BE2C (cell line): ENCODE results near the gene KDM2B.

Source experiments
- DNase-seq: peaks from one replicate; pipeline ENCODE4 v3.0.0-alpha.2; 2020
- H3K27me3 ChIP-seq: fragments of 250-450 bp; sonication (Bioruptor Pico); 2 replicates; pipeline ENCODE4 v1.5.1; 2020; ENCODE audit warnings: mild to moderate bottlenecking
- H3K36me3 ChIP-seq: fragments of 250-450 bp; sonication (Bioruptor Pico); 2 replicates; pipeline ENCODE4 v1.5.1; 2020; ENCODE audit warnings: mild to moderate bottlenecking
- H3K4me1 ChIP-seq: fragments of 250-450 bp; sonication (Bioruptor Pico); 2 replicates; pipeline ENCODE4 v1.5.1; 2020
- H3K4me3 ChIP-seq: 2 replicates; pipeline ENCODE4 v1.5.1; 2011; ENCODE audit warnings: low read depth, low read length
- H3K9me3 ChIP-seq: fragments of 250-450 bp; sonication (Bioruptor Pico); 2 replicates; pipeline ENCODE4 v1.5.1; 2020
- CTCF ChIP-seq: IDR thresholded peaks from 2 replicates; pipeline ENCODE4 v1.5.1; 2012; ENCODE audit warnings: mild to moderate bottlenecking, low read depth, low read length

The KDM2B gene

GRCh38 chr12:121538699-121539061 lies 42.1 kb downstream of the KDM2B start:
- TF ChIP-seq CTCF = no peak
- peaks cover under 1% of the 10 kb centered on the region; the same call in 1 of the 2 replicates for H3K36me3 ChIP-seq
- no peaks in the 10 kb centered on the region for H3K27me3 ChIP-seq
- H3K4me3 ChIP-seq = peak overlapping the region; percentile 50
- H3K4me1 ChIP-seq = no peaks in the 10 kb centered on the region
- no peak for DNase-seq
- H3K9me3 ChIP-seq = no peaks in the 10 kb centered on the region

GRCh38 chr12:121537814-121538698 lies 42.8 kb downstream of the KDM2B start:
- Histone ChIP-seq H3K27me3 (no peaks in the 10 kb centered on the region), H3K4me1 (no peaks in the 10 kb centered on the region), H3K4me3 (peak overlapping the region; percentile 66), H3K36me3 (peaks cover 3% of the 10 kb centered on the region; the same call in 1 of the 2 replicates), H3K9me3 (no peaks in the 10 kb centered on the region)
- DNase-seq = peak; percentile 30
- TF ChIP-seq CTCF = no peak

- no peak for TF ChIP-seq CTCF
- DNase-seq = peak; percentile 71
- Histone ChIP-seq H3K27me3 (no peaks in the 10 kb centered on the region), H3K4me1 (peaks cover 4% of the 10 kb centered on the region; the same call in 1 of the 2 replicates), H3K9me3 (no peaks in the 10 kb centered on the region), H3K36me3 (peaks cover 8% of the 10 kb centered on the region), H3K4me3 (peak overlapping the region; percentile 66)
Measured at GRCh38 chr12:121536899-121537813, 43.7 kb downstream of the KDM2B start.

GRCh38 chr12:121536054-121536898 lies 44.5 kb downstream of the KDM2B start:
- H3K9me3 ChIP-seq = no peaks in the 10 kb centered on the region
- H3K4me1 ChIP-seq = peaks cover 4% of the 10 kb centered on the region; the same call in 1 of the 2 replicates
- H3K36me3 ChIP-seq = peaks cover 9% of the 10 kb centered on the region
- H3K4me3 ChIP-seq = peak overlapping the region; percentile 66
- peak; percentile 95 for DNase-seq
- no peak for TF ChIP-seq CTCF
- H3K27me3 ChIP-seq = no peaks in the 10 kb centered on the region

GRCh38 chr12:121535150-121536053 lies 45.4 kb downstream of the KDM2B start:
- Histone ChIP-seq H3K4me3 (peak overlapping the region; percentile 66), H3K4me1 (peaks cover 4% of the 10 kb centered on the region; the same call in 1 of the 2 replicates), H3K27me3 (no peaks in the 10 kb centered on the region), H3K9me3 (no peaks in the 10 kb centered on the region), H3K36me3 (peaks cover 9% of the 10 kb centered on the region)
- TF ChIP-seq CTCF = no peak
- DNase-seq = no peak
